Calu3 (cell line): ENCODE data around the gene CHD5. TPM values are rescaled to one million over a fixed set of nuclear protein-coding genes. Genes with fewer than 3 reads are reported as not detected.

ENCODE experiments used
- BruUV-seq: library from RNA; stranded (reverse); fragments of 400-500 nt; replicated peaks from 2 replicates; lab custom pipeline; 2021; lab: Mats Ljungman, UMichigan
- CTCF ChIA-PET: fragments of 300-600 bp; sonication (Branson Sonifier 250); formaldehyde crosslinking; loops from one replicate; lab custom pipeline; 2022; ENCODE audit warnings: antibody characterized with exemption; lab: Charles Lee
- DNase-seq: peaks from one replicate; pipeline ENCODE4 v3.0.0; 2022
- H3K27ac Mint-ChIP-seq: one replicate; pipeline ENCODE4 v1.8.0; 2022; ENCODE audit warnings: mixed read lengths; ENCODE audit not compliant: unreplicated experiment
- H3K27me3 Mint-ChIP-seq: one replicate; pipeline ENCODE4 v1.8.0; 2022; ENCODE audit warnings: mixed read lengths; ENCODE audit not compliant: unreplicated experiment
- H3K36me3 Mint-ChIP-seq: one replicate; pipeline ENCODE4 v1.8.0; 2022; ENCODE audit warnings: mild to moderate bottlenecking, moderate library complexity, mixed read lengths; ENCODE audit not compliant: insufficient read depth, unreplicated experiment
- H3K4me1 Mint-ChIP-seq: one replicate; pipeline ENCODE4 v1.8.0; 2022; ENCODE audit warnings: mild to moderate bottlenecking, low read depth, mixed read lengths; ENCODE audit not compliant: unreplicated experiment
- H3K4me3 Mint-ChIP-seq: one replicate; pipeline ENCODE4 v1.8.0; 2022; ENCODE audit warnings: mild to moderate bottlenecking, low read depth, moderate library complexity, mixed read lengths; ENCODE audit not compliant: unreplicated experiment
- H3K9me3 Mint-ChIP-seq: one replicate; pipeline ENCODE4 v1.8.0; 2022; ENCODE audit warnings: low read depth, mixed read lengths; ENCODE audit not compliant: unreplicated experiment
- CTCF ChIP-seq: fragments of 200-600 bp; IDR thresholded peaks from one replicate; pipeline ENCODE4 v1.8.0; 2022; ENCODE audit warnings: antibody characterized with exemption; ENCODE audit not compliant: unreplicated experiment
- intact Hi-C: fragments of 100-400 bp; cut with micrococcal nuclease; formaldehyde crosslinking; loops from one replicate; pipeline ENCODE4 v1.10.0; 2022; ENCODE audit not compliant: unreplicated experiment
- total RNA-seq: library from RNA; stranded (reverse); gene quantifications from 2 replicates; pipeline ENCODE4 v1.2.3, GENCODE V29; 2022

CHD5 gene
- total RNA-seq, 1 experiment from 2014 or later, result 0.28 TPM

- Mint-ChIP-seq H3K27ac (no peak overlapping the region), H3K27me3 (peaks cover 65% of the 10 kb centered on the region), H3K36me3 (no peaks in the 10 kb centered on the region), H3K4me3 (no peak overlapping the region), H3K4me1 (no peaks in the 10 kb centered on the region), H3K9me3 (peaks cover 2% of the 10 kb centered on the region)
- CTCF ChIA-PET, result no interaction called here
- intact Hi-C loops, result no loop called here
- TF ChIP-seq CTCF, result no peak
- no TSS peak for BruUV-seq
- DNase-seq, result no peak
Observed at GRCh38 chr1:6137758-6138157, 42.4 kb downstream of the CHD5 start.

- Mint-ChIP-seq H3K9me3 (peaks cover 10% of the 10 kb centered on the region), H3K4me3 (no peak overlapping the region), H3K36me3 (no peaks in the 10 kb centered on the region), H3K27ac (no peak overlapping the region), H3K4me1 (no peaks in the 10 kb centered on the region), H3K27me3 (peaks cover 76% of the 10 kb centered on the region)
- intact Hi-C loops, result no loop called here
- DNase-seq, result no peak
- TF ChIP-seq CTCF, result no peak
- BruUV-seq, result no TSS peak
- CTCF ChIA-PET, result interaction anchor here (0.6 kb wide), 1 partner anchor 19 kb away, joined by 5 read pairs; no protein-coding TSS in a partner anchor
Observed at GRCh38 chr1:6136516-6137220, 43.5 kb downstream of the CHD5 start.

DNA sequence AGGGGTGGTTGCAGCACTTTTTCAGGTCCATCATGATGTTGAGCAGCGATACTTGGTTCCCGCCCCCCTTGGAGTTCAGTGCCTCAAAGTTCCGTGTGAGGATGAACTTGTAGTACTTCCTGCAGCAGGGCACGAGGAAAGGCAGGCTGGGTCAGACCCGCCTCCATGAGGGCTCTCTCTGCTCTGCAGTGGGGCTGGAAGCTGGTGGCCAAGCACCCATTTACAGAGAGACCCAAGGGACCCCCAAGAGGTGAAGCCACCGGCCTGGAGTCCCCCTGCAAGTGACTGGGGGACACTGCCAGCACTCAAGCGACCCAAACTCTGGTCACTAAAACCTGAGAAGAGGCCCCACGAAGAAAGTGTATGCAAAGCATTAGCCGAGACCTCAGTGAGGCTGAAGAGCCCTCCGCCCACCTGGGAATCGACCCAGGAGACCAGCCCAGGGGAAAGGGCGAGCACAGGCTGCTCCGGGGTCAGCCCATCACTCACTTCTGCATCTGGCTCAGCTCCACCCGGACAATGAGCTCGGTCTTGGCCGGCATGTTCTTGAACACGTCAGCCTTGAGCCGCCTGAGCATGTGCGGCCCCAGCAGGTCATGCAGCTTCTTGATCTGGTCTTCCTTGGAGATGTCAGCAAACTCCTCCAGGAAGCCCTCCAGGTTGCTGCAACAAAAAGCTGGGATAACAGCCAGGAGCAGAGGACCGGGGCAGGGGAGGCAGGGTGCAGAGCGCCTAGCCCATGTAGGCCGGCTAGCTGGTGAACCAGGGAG, 45.2 kb downstream of the CHD5 start:
- CTCF ChIA-PET, result no interaction called here
- Mint-ChIP-seq H3K4me1 (no peaks in the 10 kb centered on the region), H3K36me3 (no peaks in the 10 kb centered on the region), H3K27me3 (peaks cover 90% of the 10 kb centered on the region), H3K9me3 (peaks cover 10% of the 10 kb centered on the region), H3K27ac (no peak overlapping the region), H3K4me3 (no peak overlapping the region)
- intact Hi-C loops, result no loop called here
- TF ChIP-seq CTCF, result no peak
- BruUV-seq, result no TSS peak
- no peak for DNase-seq

DNA sequence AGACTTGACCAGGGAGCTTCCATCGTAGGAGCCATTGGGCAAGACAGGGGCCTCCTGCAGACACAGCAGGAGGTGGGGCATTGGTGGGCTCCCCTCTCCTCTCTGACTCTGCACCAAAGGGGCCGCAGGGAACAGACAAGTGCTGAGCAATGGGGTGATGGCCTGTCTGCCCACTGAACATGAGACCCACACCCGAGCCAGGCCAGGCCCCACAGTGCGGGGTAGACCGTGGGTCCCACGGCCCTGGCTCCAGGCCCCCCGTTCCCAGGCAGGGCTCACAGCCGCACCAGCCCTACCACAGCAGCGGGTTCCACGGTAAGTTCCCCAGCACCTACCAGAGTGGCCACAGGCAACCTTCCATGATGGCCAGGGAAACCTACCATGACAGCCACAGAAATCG, 45.9 kb downstream of the CHD5 start:
- peaks cover 94% of the 10 kb centered on the region for H3K27me3 Mint-ChIP-seq
- no peaks in the 10 kb centered on the region for H3K36me3 Mint-ChIP-seq
- no TSS peak for BruUV-seq
- no peak for TF ChIP-seq CTCF
- H3K4me1 Mint-ChIP-seq, result no peaks in the 10 kb centered on the region
- peaks cover 10% of the 10 kb centered on the region for H3K9me3 Mint-ChIP-seq
- intact Hi-C loops, result no loop called here
- DNase-seq, result no peak
- no peak overlapping the region for H3K27ac Mint-ChIP-seq
- CTCF ChIA-PET, result no interaction called here
- no peak overlapping the region for H3K4me3 Mint-ChIP-seq
